ENCODE results near the gene LCP2. TPM values are rescaled to one million over a fixed set of nuclear protein-coding genes. Genes with fewer than 3 reads are reported as not detected.

Gene LCP2
- total and polyA plus RNA-seq, 12 donors = 2.4 to 53.7 (median 17.7) TPM

GRCh38 chr5:170279459-170279817 is 18.1 kb downstream of the LCP2 start:
- Histone ChIP-seq H3K27me3 (no peaks in the 10 kb centered on the region), H3K27ac (peak overlapping the region in 3 of 5 donors; percentile 3 to 78 (median 26)), H3K36me3 (replicated peaks in 1 of 2) (no peaks in the 10 kb centered on the region), H3K4me1 (replicated peaks in 1 of 2) (peaks cover 4 to 19% of the 10 kb centered on the region in 2 donors), H3K9me3 (replicated peaks in 1 of 3) (no peaks in the 10 kb centered on the region), H3K4me3 (no peak overlapping the region)
- WGBS, 4 donors = 69 to 80% (median 79%) methylated on average over 4 of the region's 4 CpGs
- intact Hi-C loops (cut with DNase I) = loop anchor here in 1 of 2 donors (10.0 kb wide), 1 partner anchor 135 kb away; no protein-coding TSS in a partner anchor
- no peak for TF ChIP-seq CTCF (IDR thresholded peaks at IDR 0.05)
- no peak for TF ChIP-seq POLR2A (IDR thresholded peaks at IDR 0.05)
- DNase-seq = no peak

- H3K27me3 ChIP-seq = no peaks in the 10 kb centered on the region
- peak overlapping the region in 3 of 5 donors; percentile 3 to 78 (median 26) for H3K27ac ChIP-seq
- H3K4me1 ChIP-seq (replicated peaks in 1 of 2) = peaks cover 4 to 19% of the 10 kb centered on the region in 2 donors
- whole genome bisulfite sequencing, 4 donors = 53 to 64% (median 60%) methylated on average over 7 to 9 of the region's 9 CpGs
- intact Hi-C loops (cut with DNase I) = loop anchor here in 1 of 2 donors (10.0 kb wide), 1 partner anchor 136 kb away; no protein-coding TSS in a partner anchor
- DNase-seq = peak in 4 of 7 donors; percentile 29 to 42 (median 38)
- H3K4me3 ChIP-seq = no peak overlapping the region
- no peaks in the 10 kb centered on the region for H3K9me3 ChIP-seq (replicated peaks in 1 of 3)
- TF ChIP-seq CTCF (IDR thresholded peaks at IDR 0.05) (no peak), POLR2A (IDR thresholded peaks at IDR 0.05) (no peak)
- H3K36me3 ChIP-seq (replicated peaks in 1 of 2) = no peaks in the 10 kb centered on the region
Measured at GRCh38 chr5:170278611-170279458, 18.7 kb downstream of the LCP2 start.

- Histone ChIP-seq H3K36me3 (replicated peaks in 1 of 2) (no peaks in the 10 kb centered on the region), H3K9me3 (replicated peaks in 1 of 3) (no peaks in the 10 kb centered on the region), H3K4me1 (replicated peaks in 1 of 2) (peaks cover 4 to 19% of the 10 kb centered on the region in 2 donors), H3K27ac (peak overlapping the region in 1 of 5 donors; percentile 34), H3K27me3 (no peaks in the 10 kb centered on the region), H3K4me3 (no peak overlapping the region)
- no peak for DNase-seq
- intact Hi-C loops (cut with DNase I) = loop anchor here in 1 of 2 donors (10.0 kb wide), 1 partner anchor 137 kb away; no protein-coding TSS in a partner anchor
- TF ChIP-seq CTCF (IDR thresholded peaks at IDR 0.05) = no peak
- TF ChIP-seq POLR2A (IDR thresholded peaks at IDR 0.05) = no peak
- WGBS, 4 donors = 55 to 66% (median 64%) methylated on average over 5 to 6 of the region's 6 CpGs
Measured at GRCh38 chr5:170277867-170278281, 19.7 kb downstream of the LCP2 start.

GRCh38 chr5:170276140-170276539 is 21.4 kb downstream of the LCP2 start:
- Histone ChIP-seq H3K36me3 (replicated peaks in 1 of 2) (no peaks in the 10 kb centered on the region), H3K4me1 (replicated peaks in 1 of 2) (peaks cover 4 to 23% of the 10 kb centered on the region in 2 donors), H3K4me3 (no peak overlapping the region), H3K9me3 (replicated peaks in 1 of 3) (no peaks in the 10 kb centered on the region), H3K27ac (no peak overlapping the region), H3K27me3 (no peaks in the 10 kb centered on the region)
- intact Hi-C loops (cut with DNase I) = loop anchor here in 1 of 2 donors (10.0 kb wide), 1 partner anchor 139 kb away; no protein-coding TSS in a partner anchor
- DNase-seq = no peak
- TF ChIP-seq POLR2A (IDR thresholded peaks at IDR 0.05) = no peak
- no peak for TF ChIP-seq CTCF (IDR thresholded peaks at IDR 0.05)
- 75 to 87% (median 84%) methylated on average over 2 of the region's 2 CpGs for WGBS, 4 donors

Data from adrenal gland (tissue), 12 donors.